H9 (cell line): ENCODE results near the gene HCFC1. TPM values are rescaled to one million over a fixed set of nuclear protein-coding genes. Genes with fewer than 3 reads are reported as not detected.

Experiments used
- DNase-seq: peaks from one replicate; pipeline ENCODE4 v3.0.0-alpha.2; 2017
- H2AFZ ChIP-seq: one replicate; pipeline ENCODE4 v1.6.1; 2013; ENCODE audit warnings: mild to moderate bottlenecking, low read length, control low read depth, moderate library complexity
- H2AK5ac ChIP-seq: 2 replicates; pipeline ENCODE4 v1.6.1; 2013; ENCODE audit warnings: low read length, control low read depth, mixed read lengths; ENCODE audit not compliant: insufficient read length
- H2BK120ac ChIP-seq: one replicate; pipeline ENCODE4 v1.6.1; 2013; ENCODE audit warnings: low read depth, mild to moderate bottlenecking, low read length, control low read depth, inconsistent platforms; ENCODE audit not compliant: poor library complexity, severe bottlenecking
- H2BK12ac ChIP-seq: 2 replicates; pipeline ENCODE4 v1.6.1; 2013; ENCODE audit warnings: low read length, control low read depth, mixed read lengths, low read depth; ENCODE audit not compliant: insufficient read length
- H2BK15ac ChIP-seq: 2 replicates; pipeline ENCODE4 v1.6.1; 2013; ENCODE audit warnings: low read depth, low read length, control low read depth
- H2BK20ac ChIP-seq: one replicate; pipeline ENCODE4 v1.6.1; 2013; ENCODE audit warnings: low read depth, mild to moderate bottlenecking, low read length, control low read depth, inconsistent platforms; ENCODE audit not compliant: poor library complexity, severe bottlenecking
- H2BK5ac ChIP-seq: 2 replicates; pipeline ENCODE4 v1.6.1; 2013; ENCODE audit warnings: low read length, control low read depth, mixed read lengths; ENCODE audit not compliant: insufficient read length
- H3K14ac ChIP-seq: 2 replicates; pipeline ENCODE4 v1.6.1; 2013; ENCODE audit warnings: low read length, control low read depth; ENCODE audit not compliant: insufficient read depth
- H3K18ac ChIP-seq: 2 replicates; pipeline ENCODE4 v1.6.1; 2013; ENCODE audit warnings: low read depth, mild to moderate bottlenecking, mixed read lengths, low read length, control low read depth; ENCODE audit not compliant: insufficient read length
- H3K23ac ChIP-seq: 2 replicates; pipeline ENCODE4 v1.6.1; 2013; ENCODE audit warnings: low read length, control low read depth, mixed read lengths, low read depth; ENCODE audit not compliant: insufficient read length
- H3K23me2 ChIP-seq: 2 replicates; pipeline ENCODE4 v1.6.1; 2013; ENCODE audit warnings: low read depth, mild to moderate bottlenecking, mixed read lengths, low read length, control low read depth; ENCODE audit not compliant: insufficient read length, poor library complexity, severe bottlenecking
- H3K27ac ChIP-seq: 2 replicates; pipeline ENCODE4 v1.5.1; 2013; ENCODE audit warnings: low read length, control low read depth, mixed read lengths, low read depth; ENCODE audit not compliant: insufficient read length
- H3K27me3 ChIP-seq: 2 replicates; pipeline ENCODE4 v1.6.1; 2013; ENCODE audit warnings: low read length, control low read depth, inconsistent platforms; ENCODE audit not compliant: insufficient read depth
- H3K4ac ChIP-seq: 2 replicates; pipeline ENCODE4 v1.6.1; 2013; ENCODE audit warnings: low read depth, mild to moderate bottlenecking, control low read depth, inconsistent platforms, low read length, moderate library complexity
- H3K4me1 ChIP-seq: 2 replicates; pipeline ENCODE4 v1.6.1; 2013; ENCODE audit warnings: low read length, control low read depth, inconsistent platforms; ENCODE audit not compliant: insufficient read depth
- H3K4me2 ChIP-seq: 2 replicates; pipeline ENCODE4 v1.6.1; 2013; ENCODE audit warnings: low read length, control low read depth, mixed read lengths; ENCODE audit not compliant: insufficient read length, insufficient read depth
- H3K56ac ChIP-seq: 2 replicates; pipeline ENCODE4 v1.6.1; 2013; ENCODE audit warnings: low read depth, mild to moderate bottlenecking, mixed read lengths, low read length, control low read depth; ENCODE audit not compliant: insufficient read length
- H3K79me1 ChIP-seq: 2 replicates; pipeline ENCODE4 v1.6.1; 2013; ENCODE audit warnings: low read depth, mild to moderate bottlenecking, moderate library complexity, low read length, control low read depth, inconsistent platforms; ENCODE audit not compliant: insufficient read depth, poor library complexity, severe bottlenecking
- H3K79me2 ChIP-seq: 2 replicates; pipeline ENCODE4 v1.6.1; 2013; ENCODE audit warnings: low read length, control low read depth, inconsistent platforms; ENCODE audit not compliant: insufficient read depth
- H3K9ac ChIP-seq: 2 replicates; pipeline ENCODE4 v1.6.1; 2013; ENCODE audit warnings: low read length, control low read depth, mixed read lengths; ENCODE audit not compliant: insufficient read length; ENCODE audit errors: extremely low read depth
- H3K9me3 ChIP-seq: one replicate; pipeline ENCODE4 v1.6.1; 2013; ENCODE audit warnings: low read depth, low read length, inconsistent platforms; ENCODE audit not compliant: control insufficient read depth
- H3T11ph ChIP-seq: one replicate; pipeline ENCODE4 v1.6.1; 2013; ENCODE audit warnings: mild to moderate bottlenecking, low read length, control low read depth, inconsistent platforms
- H4K20me1 ChIP-seq: one replicate; pipeline ENCODE4 v1.6.1; 2013; ENCODE audit not compliant: control insufficient read depth, insufficient read length, insufficient read depth
- H4K5ac ChIP-seq: 2 replicates; pipeline ENCODE4 v1.6.1; 2013; ENCODE audit warnings: low read depth, mild to moderate bottlenecking, mixed read lengths, low read length, control low read depth; ENCODE audit not compliant: insufficient read length
- H4K8ac ChIP-seq: replicated peaks from 2 replicates; pipeline ENCODE4 v1.6.1; 2013; ENCODE audit warnings: low read length, control low read depth, mixed read lengths, low read depth; ENCODE audit not compliant: insufficient read length
- H4K91ac ChIP-seq: 2 replicates; pipeline ENCODE4 v1.6.1; 2013; ENCODE audit warnings: low read depth, mild to moderate bottlenecking, moderate library complexity, mixed read lengths, low read length, control low read depth; ENCODE audit not compliant: insufficient read length
- H3K27ac Mint-ChIP-seq, 3 experiments: 2 replicates in 2 of 3; 3 replicates in 1 of 3; pipeline ENCODE4 v1.8.0; 2020 to 2021; ENCODE audit warnings: mixed read lengths in 3 of 3, mild to moderate bottlenecking in 1 of 3, moderate library complexity in 1 of 3
- H3K27me3 Mint-ChIP-seq: 2 replicates; pipeline ENCODE4 v1.8.0; 2021; ENCODE audit warnings: low read depth, mild to moderate bottlenecking, moderate library complexity, mixed read lengths
- H3K36me3 Mint-ChIP-seq, 3 experiments: 2 replicates in 2 of 3; 3 replicates in 1 of 3; pipeline ENCODE4 v1.8.0; 2020 to 2021; ENCODE audit warnings: low read depth in 3 of 3, mixed read lengths in 3 of 3; ENCODE audit not compliant: insufficient read depth in 1 of 3
- H3K4me1 Mint-ChIP-seq, 2 experiments: 2 replicates each; pipeline ENCODE4 v1.8.0; 2020; ENCODE audit warnings: mixed read lengths in 2 of 2
- H3K4me3 Mint-ChIP-seq, 2 experiments: 2 replicates in 1 of 2; 3 replicates in 1 of 2; pipeline ENCODE4 v1.8.0; 2020 to 2021; ENCODE audit warnings: mild to moderate bottlenecking in 2 of 2, mixed read lengths in 2 of 2, moderate library complexity in 1 of 2
- H3K9me3 Mint-ChIP-seq, 2 experiments: 2 replicates in 1 of 2; 3 replicates in 1 of 2; pipeline ENCODE4 v1.8.0; 2020; ENCODE audit warnings: mild to moderate bottlenecking in 2 of 2, mixed read lengths in 2 of 2, moderate library complexity in 1 of 2
- CTCF ChIP-seq: fragments of 200-600 bp; sonication (generic); conservative IDR thresholded peaks from 3 replicates; pipeline ENCODE4 v1.8.0; 2021; ENCODE audit warnings: antibody characterized with exemption, mild to moderate bottlenecking
- WGBS: extraction: QIAGEN DNeasy Blood & Tissue Kit; methylation state at CpG from one replicate; pipeline ENCODE4 v1.1.7; 2013; ENCODE audit warnings: missing lambda C conversion rate, low lambda C conversion rate, mixed read lengths; ENCODE audit not compliant: insufficient read length; ENCODE audit errors: extremely low coverage; 5-methylcytosine and 5-hydroxymethylcytosine counted together
- total RNA-seq: library from RNA; stranded (reverse); gene quantifications from 2 replicates; pipeline ENCODE4 v1.2.1, GENCODE V29; 2021

Gene HCFC1
- total RNA-seq, 1 experiment from 2014 or later, result 144 TPM

- H3K79me1 ChIP-seq, result peaks cover 5% of the 10 kb centered on the region
- H3T11ph ChIP-seq, result no peak overlapping the region
- H3K4me1 ChIP-seq, result peaks cover 4% of the 10 kb centered on the region; the same call in 1 of the 2 replicates
- H2BK5ac ChIP-seq, result no peak overlapping the region
- H2BK20ac ChIP-seq, result no peak overlapping the region
- no peak overlapping the region for H2BK120ac ChIP-seq
- H3K23ac ChIP-seq, result no peak overlapping the region
- H4K8ac ChIP-seq, result no peak overlapping the region
- no peak overlapping the region for H4K91ac ChIP-seq
- no peak overlapping the region for H2BK12ac ChIP-seq
- H3K23me2 ChIP-seq, result peaks cover 16% of the 10 kb centered on the region
- no peak overlapping the region for H2AFZ ChIP-seq
- Mint-ChIP-seq H3K27ac (peak overlapping the region; percentile 5 to 47 (median 23); a peak in 3 of 7 replicates), H3K4me3 (peak overlapping the region; percentile 100), H3K27me3 (no peaks in the 10 kb centered on the region), H3K9me3 (peaks cover 3 to 5% of the 10 kb centered on the region in 2 experiments; a peak in 3 of 5 replicates), H3K4me1 (peaks cover 32 to 42% of the 10 kb centered on the region in 2 experiments), H3K36me3 (peaks cover 18 to 42% (median 24%) of the 10 kb centered on the region in 3 experiments)
- H3K56ac ChIP-seq, result no peak overlapping the region
- WGBS, result no CpG with 5 or more reads among the region's 9 CpGs
- no peak overlapping the region for H3K27ac ChIP-seq
- no peak overlapping the region for H3K14ac ChIP-seq
- no peak for TF ChIP-seq CTCF
- peaks cover 50% of the 10 kb centered on the region; the same call in 1 of the 2 replicates for H3K79me2 ChIP-seq
- peak overlapping the region; percentile 80 for H3K4me2 ChIP-seq
- no peak for DNase-seq
- H2BK15ac ChIP-seq, result no peak overlapping the region
- H3K18ac ChIP-seq, result no peak overlapping the region
- H3K4ac ChIP-seq, result no peak overlapping the region
- no peaks in the 10 kb centered on the region for H4K20me1 ChIP-seq
- H3K9me3 ChIP-seq, result no peaks in the 10 kb centered on the region
- no peak overlapping the region for H4K5ac ChIP-seq
- H3K9ac ChIP-seq, result no peak overlapping the region
- no peak overlapping the region for H2AK5ac ChIP-seq
- H3K27me3 ChIP-seq, result no peaks in the 10 kb centered on the region
Observed at GRCh38 chrX:153968255-153968654, 3.4 kb downstream of the HCFC1 start.
